ENCODE measurements around the gene OSBPL2. TPM values are rescaled to one million over a fixed set of nuclear protein-coding genes. Genes with fewer than 3 reads are reported as not detected.

OSBPL2 gene
- total and polyA plus RNA-seq, 4 donors = 9.9 to 19.7 (median 12.3) TPM

DNA sequence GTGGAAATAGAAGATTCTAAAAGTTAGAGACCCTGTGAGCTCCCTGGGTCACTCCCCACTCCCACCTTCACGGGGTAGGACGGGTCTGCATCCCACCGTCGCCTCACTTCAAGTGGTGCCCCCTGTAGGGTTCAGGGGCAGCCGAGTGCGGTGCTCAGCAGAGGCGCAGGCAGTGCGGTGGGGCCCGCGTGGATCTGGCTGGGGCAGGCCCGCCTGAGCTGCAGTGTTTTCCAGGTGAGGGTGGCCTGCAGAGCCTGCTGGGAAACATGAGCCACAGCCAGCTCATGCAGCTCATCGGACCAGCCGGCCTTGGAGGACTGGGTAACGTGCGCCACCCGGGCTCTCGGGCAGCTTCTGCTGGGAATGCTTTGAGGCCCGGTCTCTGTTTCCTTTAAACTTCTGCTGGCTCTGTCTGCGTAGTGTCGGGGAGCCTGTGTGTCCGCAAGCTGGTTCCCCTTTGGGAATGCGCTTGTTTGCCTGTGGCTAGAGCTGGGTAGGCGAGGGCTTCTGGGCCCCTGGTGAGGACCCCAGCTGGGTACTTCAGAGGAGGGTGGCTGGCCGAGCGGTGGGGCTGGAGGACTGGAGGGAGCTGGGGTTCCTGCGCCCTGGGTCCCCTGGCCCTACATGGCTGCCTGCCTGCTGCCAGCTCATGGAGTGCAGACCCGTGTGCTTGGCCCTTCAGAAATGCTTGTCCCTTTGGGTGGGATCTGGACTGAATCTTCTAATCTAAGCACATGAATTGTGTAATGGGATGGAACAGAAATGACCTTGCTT lies 68.3 kb downstream of the OSBPL2 start:
- H3K4me3 ChIP-seq (ENCODE audit: low read depth in 1 of 3, low read length in 3 of 3) = no peak overlapping the region
- H3K36me3 ChIP-seq (ENCODE audit: control insufficient read depth in 4 of 4, insufficient read depth in 3 of 4, low read depth in 1 of 4, low read length in 3 of 4) = peaks cover 20 to 40% (median 30%) of the 10 kb centered on the region in 4 donors
- H3K9ac ChIP-seq (ENCODE audit: low read depth in 1 of 2, low read length in 2 of 2) = no peak overlapping the region
- H3K9me3 ChIP-seq (ENCODE audit: control insufficient read depth in 4 of 4, low read length in 3 of 4) = no peaks in the 10 kb centered on the region
- WGBS = 95% methylated on average over 27 of the region's 27 CpGs
- TF ChIP-seq HNF4G (IDR thresholded peaks at IDR 0.05) (no peak), EGR1 (IDR thresholded peaks at IDR 0.05; ENCODE audit: low read depth in 2 of 2) (no peak)
- H3K4me1 ChIP-seq (ENCODE audit: control insufficient read depth in 4 of 4, insufficient read depth in 4 of 4, low read length in 3 of 4) = peaks cover 13 to 37% (median 29%) of the 10 kb centered on the region in 4 donors
- no peaks in the 10 kb centered on the region for H3K27me3 ChIP-seq (ENCODE audit: control insufficient read depth in 4 of 4, insufficient read depth in 4 of 4, low read length in 3 of 4)
- no peak overlapping the region for H3K27ac ChIP-seq (ENCODE audit: low read depth in 1 of 2, low read length in 2 of 2)
- no peak for DNase-seq (ENCODE audit: low spot score)

DNA sequence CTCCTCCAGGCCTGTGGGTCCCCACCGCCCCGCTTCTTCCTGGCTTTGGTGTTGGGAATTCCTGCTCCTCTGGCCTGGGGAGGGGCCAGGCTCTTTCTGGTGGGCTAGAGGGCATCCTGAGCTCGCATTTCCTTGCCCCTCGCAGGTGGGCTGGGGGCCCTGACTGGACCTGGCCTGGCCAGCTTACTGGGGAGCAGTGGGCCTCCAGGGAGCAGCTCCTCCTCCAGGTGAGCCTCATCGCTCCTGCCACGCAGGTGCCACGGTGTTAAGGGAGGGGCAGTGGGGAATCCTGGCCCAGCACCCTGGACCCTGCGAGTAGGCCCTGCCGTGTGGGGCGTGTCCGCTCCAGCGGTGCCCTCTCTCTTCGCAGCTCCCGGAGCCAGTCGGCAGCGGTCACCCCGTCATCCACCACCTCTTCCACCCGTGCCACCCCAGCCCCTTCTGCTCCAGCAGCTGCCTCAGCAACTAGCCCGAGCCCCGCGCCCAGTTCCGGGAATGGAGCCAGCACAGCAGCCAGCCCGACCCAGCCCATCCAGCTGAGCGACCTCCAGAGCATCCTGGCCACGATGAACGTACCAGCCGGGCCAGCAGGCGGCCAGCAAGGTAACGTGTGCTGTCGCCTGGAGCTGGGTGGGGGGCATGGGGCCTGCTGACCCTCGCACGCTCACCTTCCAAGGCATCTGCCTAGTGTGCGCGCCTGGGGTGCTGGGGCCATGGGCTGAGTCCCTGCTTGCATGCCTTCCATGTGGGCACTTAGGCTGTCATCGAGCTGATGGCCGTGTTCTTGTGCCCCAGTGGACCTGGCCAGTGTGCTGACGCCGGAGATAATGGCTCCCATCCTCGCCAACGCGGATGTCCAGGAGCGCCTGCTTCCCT lies 69.1 kb downstream of the OSBPL2 start:
- Histone ChIP-seq H3K9ac (ENCODE audit: low read depth in 1 of 2, low read length in 2 of 2) (no peak overlapping the region), H3K27ac (ENCODE audit: low read depth in 1 of 2, low read length in 2 of 2) (no peak overlapping the region), H3K4me3 (ENCODE audit: low read depth in 1 of 3, low read length in 3 of 3) (no peak overlapping the region), H3K4me1 (ENCODE audit: control insufficient read depth in 4 of 4, insufficient read depth in 4 of 4, low read length in 3 of 4) (peaks cover 13 to 37% (median 29%) of the 10 kb centered on the region in 4 donors), H3K9me3 (ENCODE audit: control insufficient read depth in 4 of 4, low read length in 3 of 4) (no peaks in the 10 kb centered on the region), H3K27me3 (ENCODE audit: control insufficient read depth in 4 of 4, insufficient read depth in 4 of 4, low read length in 3 of 4) (no peaks in the 10 kb centered on the region), H3K36me3 (ENCODE audit: control insufficient read depth in 4 of 4, insufficient read depth in 3 of 4, low read depth in 1 of 4, low read length in 3 of 4) (peaks cover 20 to 46% (median 33%) of the 10 kb centered on the region in 4 donors)
- 83% methylated on average over 42 of the region's 42 CpGs for WGBS
- DNase-seq (ENCODE audit: low spot score) = no peak
- TF ChIP-seq, protein P1, sequence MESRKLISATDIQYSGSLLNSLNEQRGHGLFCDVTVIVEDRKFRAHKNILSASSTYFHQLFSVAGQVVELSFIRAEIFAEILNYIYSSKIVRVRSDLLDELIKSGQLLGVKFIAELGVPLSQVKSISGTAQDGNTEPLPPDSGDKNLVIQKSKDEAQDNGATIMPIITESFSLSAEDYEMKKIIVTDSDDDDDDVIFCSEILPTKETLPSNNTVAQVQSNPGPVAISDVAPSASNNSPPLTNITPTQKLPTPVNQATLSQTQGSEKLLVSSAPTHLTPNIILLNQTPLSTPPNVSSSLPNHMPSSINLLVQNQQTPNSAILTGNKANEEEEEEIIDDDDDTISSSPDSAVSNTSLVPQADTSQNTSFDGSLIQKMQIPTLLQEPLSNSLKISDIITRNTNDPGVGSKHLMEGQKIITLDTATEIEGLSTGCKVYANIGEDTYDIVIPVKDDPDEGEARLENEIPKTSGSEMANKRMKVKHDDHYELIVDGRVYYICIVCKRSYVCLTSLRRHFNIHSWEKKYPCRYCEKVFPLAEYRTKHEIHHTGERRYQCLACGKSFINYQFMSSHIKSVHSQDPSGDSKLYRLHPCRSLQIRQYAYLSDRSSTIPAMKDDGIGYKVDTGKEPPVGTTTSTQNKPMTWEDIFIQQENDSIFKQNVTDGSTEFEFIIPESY (IDR thresholded peaks at IDR 0.05) = no peak
- TF ChIP-seq EGR1 (IDR thresholded peaks at IDR 0.05; ENCODE audit: low read depth in 2 of 2) (no peak), YY1 (IDR thresholded peaks at IDR 0.05) (no peak), HNF4G (IDR thresholded peaks at IDR 0.05) (no peak)
- TF ChIP-seq, protein P2, sequence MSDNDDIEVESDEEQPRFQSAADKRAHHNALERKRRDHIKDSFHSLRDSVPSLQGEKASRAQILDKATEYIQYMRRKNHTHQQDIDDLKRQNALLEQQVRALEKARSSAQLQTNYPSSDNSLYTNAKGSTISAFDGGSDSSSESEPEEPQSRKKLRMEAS (IDR thresholded peaks at IDR 0.05) = no peak

DNA sequence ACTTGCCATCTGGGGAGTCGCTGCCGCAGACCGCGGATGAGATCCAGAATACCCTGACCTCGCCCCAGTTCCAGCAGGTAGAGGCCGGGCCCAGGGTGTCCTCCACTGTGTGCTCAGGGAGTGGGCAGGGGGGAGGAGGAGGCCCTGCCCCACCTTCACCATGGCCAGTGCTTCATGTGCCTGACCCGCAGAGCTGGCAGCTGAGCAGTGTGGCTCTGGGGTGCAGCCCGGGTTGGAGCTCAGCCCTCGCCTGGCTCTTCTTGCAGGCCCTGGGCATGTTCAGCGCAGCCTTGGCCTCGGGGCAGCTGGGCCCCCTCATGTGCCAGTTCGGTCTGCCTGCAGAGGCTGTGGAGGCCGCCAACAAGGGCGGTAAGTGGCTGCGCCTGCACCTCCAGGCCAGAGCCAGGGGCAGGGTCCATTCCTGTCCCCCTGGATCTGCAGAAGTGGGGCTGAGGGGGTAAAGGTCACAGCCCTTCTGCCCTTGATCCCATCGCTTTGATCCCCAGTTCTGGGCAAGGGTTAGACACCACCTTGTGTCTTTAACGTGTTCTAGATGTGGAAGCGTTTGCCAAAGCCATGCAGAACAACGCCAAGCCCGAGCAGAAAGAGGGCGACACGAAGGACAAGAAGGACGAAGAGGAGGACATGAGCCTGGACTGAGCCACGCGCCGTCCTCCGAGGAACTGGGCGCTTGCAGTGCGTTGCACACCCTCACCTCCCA lies 69.9 kb downstream of the OSBPL2 start:
- no peak overlapping the region for H3K4me3 ChIP-seq (ENCODE audit: low read depth in 1 of 3, low read length in 3 of 3)
- no peaks in the 10 kb centered on the region for H3K9me3 ChIP-seq (ENCODE audit: control insufficient read depth in 4 of 4, low read length in 3 of 4)
- H3K9ac ChIP-seq (ENCODE audit: low read depth in 1 of 2, low read length in 2 of 2) = no peak overlapping the region
- DNase-seq (ENCODE audit: low spot score) = no peak
- H3K27me3 ChIP-seq (ENCODE audit: control insufficient read depth in 4 of 4, insufficient read depth in 4 of 4, low read length in 3 of 4) = no peaks in the 10 kb centered on the region
- TF ChIP-seq FOXA2 (IDR thresholded peaks at IDR 0.05) = no peak
- TF ChIP-seq YY1 (IDR thresholded peaks at IDR 0.05) = no peak
- no peak for TF ChIP-seq HNF4A (conservative IDR thresholded peaks at IDR 0.05)
- TF ChIP-seq EGR1 (IDR thresholded peaks at IDR 0.05; ENCODE audit: low read depth in 2 of 2) = no peak
- TF ChIP-seq, protein P3, sequence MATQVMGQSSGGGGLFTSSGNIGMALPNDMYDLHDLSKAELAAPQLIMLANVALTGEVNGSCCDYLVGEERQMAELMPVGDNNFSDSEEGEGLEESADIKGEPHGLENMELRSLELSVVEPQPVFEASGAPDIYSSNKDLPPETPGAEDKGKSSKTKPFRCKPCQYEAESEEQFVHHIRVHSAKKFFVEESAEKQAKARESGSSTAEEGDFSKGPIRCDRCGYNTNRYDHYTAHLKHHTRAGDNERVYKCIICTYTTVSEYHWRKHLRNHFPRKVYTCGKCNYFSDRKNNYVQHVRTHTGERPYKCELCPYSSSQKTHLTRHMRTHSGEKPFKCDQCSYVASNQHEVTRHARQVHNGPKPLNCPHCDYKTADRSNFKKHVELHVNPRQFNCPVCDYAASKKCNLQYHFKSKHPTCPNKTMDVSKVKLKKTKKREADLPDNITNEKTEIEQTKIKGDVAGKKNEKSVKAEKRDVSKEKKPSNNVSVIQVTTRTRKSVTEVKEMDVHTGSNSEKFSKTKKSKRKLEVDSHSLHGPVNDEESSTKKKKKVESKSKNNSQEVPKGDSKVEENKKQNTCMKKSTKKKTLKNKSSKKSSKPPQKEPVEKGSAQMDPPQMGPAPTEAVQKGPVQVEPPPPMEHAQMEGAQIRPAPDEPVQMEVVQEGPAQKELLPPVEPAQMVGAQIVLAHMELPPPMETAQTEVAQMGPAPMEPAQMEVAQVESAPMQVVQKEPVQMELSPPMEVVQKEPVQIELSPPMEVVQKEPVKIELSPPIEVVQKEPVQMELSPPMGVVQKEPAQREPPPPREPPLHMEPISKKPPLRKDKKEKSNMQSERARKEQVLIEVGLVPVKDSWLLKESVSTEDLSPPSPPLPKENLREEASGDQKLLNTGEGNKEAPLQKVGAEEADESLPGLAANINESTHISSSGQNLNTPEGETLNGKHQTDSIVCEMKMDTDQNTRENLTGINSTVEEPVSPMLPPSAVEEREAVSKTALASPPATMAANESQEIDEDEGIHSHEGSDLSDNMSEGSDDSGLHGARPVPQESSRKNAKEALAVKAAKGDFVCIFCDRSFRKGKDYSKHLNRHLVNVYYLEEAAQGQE (IDR thresholded peaks at IDR 0.05) = no peak
- TF ChIP-seq, protein P2 (IDR thresholded peaks at IDR 0.05) = no peak
- TF ChIP-seq RXRA (IDR thresholded peaks at IDR 0.05) = no peak
- TF ChIP-seq, protein P4, sequence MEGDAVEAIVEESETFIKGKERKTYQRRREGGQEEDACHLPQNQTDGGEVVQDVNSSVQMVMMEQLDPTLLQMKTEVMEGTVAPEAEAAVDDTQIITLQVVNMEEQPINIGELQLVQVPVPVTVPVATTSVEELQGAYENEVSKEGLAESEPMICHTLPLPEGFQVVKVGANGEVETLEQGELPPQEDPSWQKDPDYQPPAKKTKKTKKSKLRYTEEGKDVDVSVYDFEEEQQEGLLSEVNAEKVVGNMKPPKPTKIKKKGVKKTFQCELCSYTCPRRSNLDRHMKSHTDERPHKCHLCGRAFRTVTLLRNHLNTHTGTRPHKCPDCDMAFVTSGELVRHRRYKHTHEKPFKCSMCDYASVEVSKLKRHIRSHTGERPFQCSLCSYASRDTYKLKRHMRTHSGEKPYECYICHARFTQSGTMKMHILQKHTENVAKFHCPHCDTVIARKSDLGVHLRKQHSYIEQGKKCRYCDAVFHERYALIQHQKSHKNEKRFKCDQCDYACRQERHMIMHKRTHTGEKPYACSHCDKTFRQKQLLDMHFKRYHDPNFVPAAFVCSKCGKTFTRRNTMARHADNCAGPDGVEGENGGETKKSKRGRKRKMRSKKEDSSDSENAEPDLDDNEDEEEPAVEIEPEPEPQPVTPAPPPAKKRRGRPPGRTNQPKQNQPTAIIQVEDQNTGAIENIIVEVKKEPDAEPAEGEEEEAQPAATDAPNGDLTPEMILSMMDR (IDR thresholded peaks at IDR 0.05; ENCODE audit: low read depth, low read length, missing input control) = no peak
- no peak for TF ChIP-seq NR2F2 (IDR thresholded peaks at IDR 0.05)
- peaks cover 13 to 37% (median 29%) of the 10 kb centered on the region in 4 donors for H3K4me1 ChIP-seq (ENCODE audit: control insufficient read depth in 4 of 4, insufficient read depth in 4 of 4, low read length in 3 of 4)
- WGBS = 81% methylated on average over 29 of the region's 29 CpGs
- H3K27ac ChIP-seq (ENCODE audit: low read depth in 1 of 2, low read length in 2 of 2) = no peak overlapping the region
- H3K36me3 ChIP-seq (ENCODE audit: control insufficient read depth in 4 of 4, insufficient read depth in 3 of 4, low read depth in 1 of 4, low read length in 3 of 4) = peaks cover 20 to 54% (median 36%) of the 10 kb centered on the region in 4 donors

Measured in liver (tissue), 9 donors.